Adrenal gland (tissue), 5 donors: ENCODE results near the gene IL10.

Experiments
- CTCF ChIP-seq, 6 experiments: fragments of 450-650 bp in 4 of 6; fragments of 200-600 bp in 2 of 6; sonication (generic) in 1 of 6; IDR thresholded peaks; 1 replicate in 5 of 6; 2 replicates in 1 of 6; pipeline versions ENCODE4 v1.5.1 to v1.8.0; 2016 to 2021; ENCODE audit warnings: antibody characterized with exemption in 6 of 6, mild to moderate bottlenecking in 2 of 6, moderate library complexity in 1 of 6
- POLR2A ChIP-seq, 2 donors: fragments of 450-650 bp; IDR thresholded peaks; one replicate each; pipeline ENCODE4 v1.6.1; 2017; ENCODE audit warnings: antibody characterized with exemption in 2 of 2, mild to moderate bottlenecking in 2 of 2, moderate library complexity in 1 of 2
- donor health status: DM: no; HTN: no; CAD: no.

GRCh38 chr1:206797534-206798383 lies 25.5 kb upstream of the IL10 start:
- no peak for TF ChIP-seq POLR2A (IDR thresholded peaks at IDR 0.05)
- peak in 4 of 6 experiments; percentile 15 to 28 (median 24) for TF ChIP-seq CTCF (IDR thresholded peaks at IDR 0.05)
